PFSK-1 (cell line): Measurements from ENCODE around the gene NEBL.

ENCODE experiments used
- POLR2AphosphoS5 ChIP-seq: IDR thresholded peaks from 2 replicates; pipeline ENCODE4 v1.6.1; 2012; ENCODE audit warnings: low read depth, mild to moderate bottlenecking, control low read depth, low read length, moderate library complexity
- REST ChIP-seq, 2 experiments: IDR thresholded peaks; 2 replicates each; pipeline versions ENCODE4 v1.6.1 to v1.8.0; 2011 to 2012; ENCODE audit warnings: low read depth in 2 of 2, low read length in 2 of 2, control low read depth in 1 of 2, inconsistent platforms in 1 of 2, mild to moderate bottlenecking in 1 of 2, moderate library complexity in 1 of 2; ENCODE audit not compliant: insufficient read depth in 1 of 2
- SIN3A ChIP-seq: IDR thresholded peaks from 2 replicates; pipeline ENCODE4 v1.6.1; 2012; ENCODE audit warnings: mild to moderate bottlenecking, low read length, moderate library complexity, borderline replicate concordance; ENCODE audit not compliant: insufficient read depth
- TAF1 ChIP-seq: IDR thresholded peaks from 2 replicates; pipeline ENCODE4 v1.6.1; 2012; ENCODE audit warnings: low read length, control low read depth, borderline replicate concordance; ENCODE audit not compliant: insufficient read depth

- no peak for TF ChIP-seq SIN3A
- no peak for TF ChIP-seq POLR2AphosphoS5
- no peak for TF ChIP-seq TAF1
- no peak for TF ChIP-seq REST (IDR thresholded peaks at IDR 0.05; ENCODE audit: insufficient read depth in 1 of 2, low read depth in 2 of 2, low read length in 2 of 2)
Measured at GRCh38 chr10:20835335-20835734, 61.8 kb downstream of the NEBL start.
